PC-9 (cell line): ENCODE results near the gene VCX3A. TPM values are rescaled to one million over a fixed set of nuclear protein-coding genes. Genes with fewer than 3 reads are reported as not detected.

Experiments used
- BruUV-seq: library from RNA; stranded (reverse); fragments of 400-500 nt; replicated peaks from 2 replicates; lab custom pipeline; 2021; lab: Mats Ljungman, UMichigan
- CTCF ChIA-PET: fragments of 300-600 bp; sonication (Branson Sonifier 250); formaldehyde crosslinking; loops from one replicate; lab custom pipeline; 2022; ENCODE audit warnings: antibody characterized with exemption; lab: Charles Lee
- POLR2A ChIA-PET: fragments of 300-600 bp; sonication (Branson Sonifier 250); formaldehyde crosslinking; loops from one replicate; lab custom pipeline; 2022; ENCODE audit warnings: antibody characterized with exemption; ENCODE audit not compliant: unreplicated experiment; lab: Charles Lee
- DNase-seq, 2 experiments: peaks; one replicate each; pipeline versions ENCODE4 v3.0.0 to v3.0.0-alpha.2; 2015 to 2022; ENCODE audit warnings: mixed read lengths in 1 of 2
- H2AFZ ChIP-seq: fragments of 200-600 bp; sonication (generic); 2 replicates; pipeline ENCODE4 v1.8.1; 2017; ENCODE audit warnings: antibody characterized with exemption
- H3F3A ChIP-seq: fragments of 200-600 bp; sonication (generic); 2 replicates; pipeline ENCODE4 v1.8.1; 2017; ENCODE audit warnings: antibody characterized with exemption, mild to moderate bottlenecking, low read depth; ENCODE audit not compliant: insufficient read depth
- H3K27ac ChIP-seq: fragments of 200-600 bp; sonication (generic); 2 replicates; pipeline ENCODE4 v1.6.1; 2016; ENCODE audit warnings: mixed run types
- H3K27me3 ChIP-seq: fragments of 200-600 bp; sonication (generic); 2 replicates; pipeline ENCODE4 v1.6.1; 2016; ENCODE audit warnings: low read depth, mixed run types; ENCODE audit not compliant: insufficient read depth
- H3K36me3 ChIP-seq: fragments of 200-600 bp; sonication (generic); 2 replicates; pipeline ENCODE4 v1.6.1; 2016; ENCODE audit warnings: low read depth, mixed run types
- H3K4me1 ChIP-seq: fragments of 200-600 bp; sonication (generic); replicated peaks from 2 replicates; pipeline ENCODE4 v1.6.1; 2016; ENCODE audit warnings: mixed run types; ENCODE audit not compliant: insufficient read depth
- H3K4me2 ChIP-seq: fragments of 200-600 bp; sonication (generic); 2 replicates; pipeline ENCODE4 v1.6.1; 2017; ENCODE audit warnings: mixed run types
- H3K4me3 ChIP-seq: fragments of 200-600 bp; sonication (generic); 2 replicates; pipeline ENCODE4 v1.6.1; 2016; ENCODE audit warnings: mixed run types
- H3K79me2 ChIP-seq: fragments of 200-600 bp; sonication (generic); 2 replicates; pipeline ENCODE4 v1.6.1; 2017; ENCODE audit warnings: low read depth, mixed run types
- H3K9me2 ChIP-seq: fragments of 200-600 bp; sonication (generic); 2 replicates; pipeline ENCODE4 v1.8.1; 2017; ENCODE audit warnings: mild to moderate bottlenecking; ENCODE audit not compliant: insufficient read depth
- H3K9me3 ChIP-seq: fragments of 200-600 bp; sonication (generic); 2 replicates; pipeline ENCODE4 v1.8.1; 2016; ENCODE audit warnings: low read depth; ENCODE audit not compliant: insufficient read depth
- H4K20me1 ChIP-seq: fragments of 200-600 bp; sonication (generic); 2 replicates; pipeline ENCODE4 v1.8.1; 2017; ENCODE audit not compliant: insufficient read depth
- CTCF ChIP-seq: fragments of 200-600 bp; sonication (generic); conservative IDR thresholded peaks from 2 replicates; pipeline ENCODE4 v1.6.1; 2017; ENCODE audit warnings: mixed run types, antibody characterized with exemption, mild to moderate bottlenecking, moderate library complexity
- EZH2 ChIP-seq: fragments of 200-600 bp; sonication (generic); IDR thresholded peaks from 2 replicates; pipeline ENCODE4 v1.8.0; 2017; ENCODE audit warnings: antibody characterized with exemption, low read depth
- intact Hi-C: fragments of 100-400 bp; cut with micrococcal nuclease; formaldehyde crosslinking; loops from one replicate; pipeline ENCODE4 v1.10.0; 2022; ENCODE audit not compliant: unreplicated experiment
- total RNA-seq: library from RNA; stranded (reverse); gene quantifications from 2 replicates; pipeline ENCODE4 v1.2.3, GENCODE V29; 2021

Gene VCX3A
- total RNA-seq, 1 experiment from 2014 or later = 0.85 TPM

- POLR2A ChIA-PET = no interaction called here
- TF ChIP-seq EZH2 (no peak), CTCF (no peak)
These were observed 36.6 kb downstream of the VCX3A start for GRCh38 chrX:6498324-6498723.

More at GRCh38 chrX:6498324-6498723, 36.6 kb downstream of the VCX3A start:
- Histone ChIP-seq H4K20me1 (no peaks in the 10 kb centered on the region), H3K27me3 (no peaks in the 10 kb centered on the region), H3K79me2 (no peaks in the 10 kb centered on the region), H3K27ac (no peak overlapping the region), H3K4me3 (no peak overlapping the region), H2AFZ (no peak overlapping the region), H3K4me1 (no peaks in the 10 kb centered on the region), H3K9me3 (no peaks in the 10 kb centered on the region; the same call in 1 of the 2 replicates), H3K36me3 (no peaks in the 10 kb centered on the region), H3K9me2 (no peaks in the 10 kb centered on the region), H3K4me2 (no peak overlapping the region), H3F3A (no peaks in the 10 kb centered on the region)
- no peak for DNase-seq
- intact Hi-C loops = no loop called here
- no TSS peak for BruUV-seq
- CTCF ChIA-PET = no interaction called here
